Kidney (tissue), 14 donors: Measurements from ENCODE around the gene SLC35G3. TPM values are rescaled to one million over a fixed set of nuclear protein-coding genes. Genes with fewer than 3 reads are reported as not detected.

Source experiments
- DNase-seq, 5 donors: peaks; one replicate each; pipeline ENCODE4 v3.0.0-alpha.2; 2013 to 2020
- FAIRE-seq: peaks from 2 replicates; lab custom pipeline; 2012; peaks lifted over from hg19 to GRCh38; lab: Jason Lieb, UNC
- H3K27ac ChIP-seq, 2 donors: one replicate each; pipeline ENCODE4 v1.7.0; 2013; ENCODE audit warnings: low read depth in 2 of 2, low read length in 2 of 2, inconsistent platforms in 1 of 2
- H3K27me3 ChIP-seq: one replicate; pipeline ENCODE4 v1.7.1; 2013; ENCODE audit warnings: low read length, inconsistent platforms; ENCODE audit not compliant: control insufficient read depth, insufficient read depth
- H3K36me3 ChIP-seq, 3 donors: one replicate each; pipeline versions ENCODE4 v1.7.0 to v1.7.1; 2013; ENCODE audit warnings: low read length in 3 of 3, control low read depth in 1 of 3, inconsistent platforms in 1 of 3; ENCODE audit not compliant: insufficient read depth in 3 of 3, control insufficient read depth in 2 of 3
- H3K4me1 ChIP-seq, 3 donors: one replicate each; pipeline versions ENCODE4 v1.7.0 to v1.7.1; 2013; ENCODE audit warnings: low read length in 3 of 3, inconsistent platforms in 1 of 3, low read depth in 1 of 3; ENCODE audit not compliant: control insufficient read depth in 2 of 3, insufficient read depth in 2 of 3
- H3K4me3 ChIP-seq, 3 donors: one replicate each; pipeline versions ENCODE4 v1.7.0 to v1.8.1; 2013; ENCODE audit warnings: low read length in 3 of 3, control low read depth in 1 of 3, inconsistent platforms in 1 of 3
- H3K9ac ChIP-seq, 3 donors: one replicate each; pipeline versions ENCODE4 v1.7.0 to v1.7.1; 2013; ENCODE audit warnings: low read length in 3 of 3, control low read depth in 1 of 3, inconsistent platforms in 1 of 3
- H3K9me3 ChIP-seq, 3 donors: one replicate each; pipeline versions ENCODE4 v1.7.0 to v1.7.1; 2013; ENCODE audit warnings: low read length in 3 of 3, control low read depth in 1 of 3, inconsistent platforms in 1 of 3; ENCODE audit not compliant: control insufficient read depth in 2 of 3, insufficient read depth in 1 of 3
- CTCF ChIP-seq: IDR thresholded peaks from 3 replicates; pipeline ENCODE4 v1.5.1; 2012; ENCODE audit warnings: mild to moderate bottlenecking, moderate library complexity, borderline replicate concordance; ENCODE audit not compliant: insufficient read depth; ENCODE audit errors: extremely low read depth
- intact Hi-C: fragments of 100-400 bp; cut with DNase I; formaldehyde crosslinking; loops from one replicate; pipeline ENCODE4 v1.11.1; 2022
- polyA plus RNA-seq: library from polyadenylated mRNA; stranded (reverse); fragments of 350-450 nt; fragmentation: Illumina TruSeq; extraction: RNeasy Lipid Tissue Mini Kit (QIAGEN cat#74804); gene quantifications from one replicate; pipeline ENCODE4 v1.2.3, GENCODE V29; 2014; ENCODE audit warnings: low read depth, low replicate concordance; ENCODE audit not compliant: insufficient read depth
- total RNA-seq: library from RNA; stranded (reverse); fragmentation: NEBNext Ultra II Directional; extraction: Animal tissue kit (Norgen Biotek cat#: 25700); gene quantifications from one replicate; pipeline ENCODE4 v1.2.1, GENCODE V29; 2021
- donor health status: control.
- donor health status: control.
- donor health status: control.
- donor health status: control.
- donor health status: control.
- donor health status: DM: yes; HTN: yes; CAD: no.
- donor health status: Normal renal cell carcinoma (clear cell type).

Gene SLC35G3
- total and polyA plus RNA-seq, 2 donors from 2014 or later, result not detected

- FAIRE-seq (no peak), DNase-seq (peak; percentile 81 to 92 (median 91))
- no peaks in the 10 kb centered on the region for H3K36me3 ChIP-seq
- H3K9ac ChIP-seq, result peak overlapping the region; percentile 63 to 89 (median 88)
- peaks cover 0 to 4% (median 0%) of the 10 kb centered on the region in 3 donors for H3K4me1 ChIP-seq
- TF ChIP-seq CTCF, result peak; percentile 20
- peak overlapping the region; percentile 86 to 93 for H3K27ac ChIP-seq
- peak overlapping the region; percentile 74 to 86 (median 79) for H3K4me3 ChIP-seq
- intact Hi-C loops, result no loop called here
- no peaks in the 10 kb centered on the region for H3K27me3 ChIP-seq
- no peaks in the 10 kb centered on the region for H3K9me3 ChIP-seq
Observed at GRCh38 chr17:35242158-35242804, 48.1 kb upstream of the SLC35G3 start.

- peak overlapping the region in 1 of 3 donors; percentile 88 for H3K9ac ChIP-seq
- H3K27ac ChIP-seq, result no peak overlapping the region
- peaks cover 0 to 4% (median 0%) of the 10 kb centered on the region in 3 donors for H3K4me1 ChIP-seq
- no peak for FAIRE-seq
- H3K4me3 ChIP-seq, result peak overlapping the region in 2 of 3 donors; percentile 74 to 86
- H3K36me3 ChIP-seq, result no peaks in the 10 kb centered on the region
- H3K27me3 ChIP-seq, result no peaks in the 10 kb centered on the region
- no peaks in the 10 kb centered on the region for H3K9me3 ChIP-seq
- intact Hi-C loops, result no loop called here
- TF ChIP-seq CTCF, result no peak
- DNase-seq, result peak in 1 of 5 donors; percentile 45
Observed at GRCh38 chr17:35241520-35241919, 47.3 kb upstream of the SLC35G3 start.

GRCh38 chr17:35240861-35241260 lies 46.7 kb upstream of the SLC35G3 start:
- DNase-seq (no peak), FAIRE-seq (no peak)
- Histone ChIP-seq H3K27ac (no peak overlapping the region), H3K27me3 (no peaks in the 10 kb centered on the region), H3K9ac (no peak overlapping the region), H3K4me3 (no peak overlapping the region), H3K36me3 (no peaks in the 10 kb centered on the region), H3K4me1 (peaks cover 0 to 4% (median 0%) of the 10 kb centered on the region in 3 donors), H3K9me3 (no peaks in the 10 kb centered on the region)
- intact Hi-C loops, result no loop called here
- TF ChIP-seq CTCF, result no peak

- no peak for FAIRE-seq
Observed at GRCh38 chr17:35239823-35240222, 45.6 kb upstream of the SLC35G3 start.

More at GRCh38 chr17:35239823-35240222, 45.6 kb upstream of the SLC35G3 start:
- Histone ChIP-seq H3K4me3 (no peak overlapping the region), H3K4me1 (peaks cover 0 to 4% (median 0%) of the 10 kb centered on the region in 3 donors), H3K27me3 (no peaks in the 10 kb centered on the region), H3K9ac (no peak overlapping the region), H3K36me3 (no peaks in the 10 kb centered on the region), H3K9me3 (no peaks in the 10 kb centered on the region), H3K27ac (no peak overlapping the region)
- intact Hi-C loops, result no loop called here
- no peak for TF ChIP-seq CTCF
- peak in 1 of 5 donors; percentile 41 for DNase-seq
